ELR (cell line): ENCODE data around the gene TEX264.

Source experiments
- DNase-seq: peaks from one replicate; pipeline ENCODE4 v3.0.0-alpha.2; 2015; ENCODE audit warnings: low read depth

Gene TEX264

GRCh38 chr3:51698209-51698608 is 27.2 kb downstream of the TEX264 start:
- no peak for DNase-seq

- no peak for DNase-seq
Measured at GRCh38 chr3:51700403-51700802, 29.4 kb downstream of the TEX264 start.

- DNase-seq: no peak
Measured at GRCh38 chr3:51702156-51702555, 31.1 kb downstream of the TEX264 start.

DNA sequence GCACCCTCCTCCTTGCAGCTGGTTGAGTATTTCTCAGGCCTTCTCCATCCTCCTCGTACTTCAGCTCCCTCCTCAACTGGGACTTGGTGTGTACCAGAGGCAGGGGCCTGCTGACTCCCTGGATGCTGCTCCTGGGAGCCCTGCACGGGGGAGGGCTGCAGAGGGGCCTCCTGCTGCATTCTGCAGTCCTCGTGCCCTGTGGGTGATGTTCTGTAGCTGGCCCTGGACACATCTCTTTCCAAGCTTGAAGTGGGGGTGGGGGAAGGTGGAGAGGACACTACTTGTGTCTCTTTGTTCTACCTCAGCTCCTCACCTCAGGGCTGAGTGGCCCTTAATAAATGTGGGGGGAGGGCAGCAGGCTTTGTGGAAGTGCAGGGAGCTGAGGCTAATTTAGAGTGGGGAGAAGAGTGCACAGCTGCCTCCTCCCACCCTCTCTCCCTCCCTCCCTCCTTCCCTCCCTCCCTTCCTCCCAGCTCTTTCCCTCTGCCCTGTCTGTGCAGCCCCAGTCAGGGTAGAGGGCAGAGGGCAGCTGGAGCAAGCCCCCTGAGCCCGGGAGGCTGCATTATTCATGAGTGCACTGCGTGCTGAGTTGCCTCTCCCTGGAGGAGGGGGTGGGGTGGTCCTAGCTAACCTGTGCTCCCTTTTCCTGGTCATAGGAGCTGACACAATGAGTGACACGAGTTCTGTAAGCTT is 32.2 kb downstream of the TEX264 start:
- DNase-seq: no peak

DNA sequence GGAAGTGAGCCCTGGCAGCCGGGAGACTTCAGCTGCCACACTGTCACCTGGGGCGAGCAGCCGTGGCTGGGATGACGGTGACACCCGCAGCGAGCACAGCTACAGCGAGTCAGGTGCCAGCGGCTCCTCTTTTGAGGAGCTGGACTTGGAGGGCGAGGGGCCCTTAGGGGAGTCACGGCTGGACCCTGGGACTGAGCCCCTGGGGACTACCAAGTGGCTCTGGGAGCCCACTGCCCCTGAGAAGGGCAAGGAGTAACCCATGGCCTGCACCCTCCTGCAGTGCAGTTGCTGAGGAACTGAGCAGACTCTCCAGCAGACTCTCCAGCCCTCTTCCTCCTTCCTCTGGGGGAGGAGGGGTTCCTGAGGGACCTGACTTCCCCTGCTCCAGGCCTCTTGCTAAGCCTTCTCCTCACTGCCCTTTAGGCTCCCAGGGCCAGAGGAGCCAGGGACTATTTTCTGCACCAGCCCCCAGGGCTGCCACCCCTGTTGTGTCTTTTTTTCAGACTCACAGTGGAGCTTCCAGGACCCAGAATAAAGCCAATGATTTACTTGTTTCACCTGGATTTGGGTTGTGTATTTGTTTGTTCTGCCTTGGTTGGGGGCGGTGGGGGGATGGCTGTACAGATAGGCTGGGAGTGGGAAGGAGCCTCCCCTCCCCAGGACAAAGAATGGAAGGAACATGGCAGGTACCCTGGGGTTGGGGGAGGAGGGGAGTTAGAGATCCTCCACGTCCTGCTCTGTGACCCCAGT is 32.9 kb downstream of the TEX264 start:
- DNase-seq: no peak

DNA sequence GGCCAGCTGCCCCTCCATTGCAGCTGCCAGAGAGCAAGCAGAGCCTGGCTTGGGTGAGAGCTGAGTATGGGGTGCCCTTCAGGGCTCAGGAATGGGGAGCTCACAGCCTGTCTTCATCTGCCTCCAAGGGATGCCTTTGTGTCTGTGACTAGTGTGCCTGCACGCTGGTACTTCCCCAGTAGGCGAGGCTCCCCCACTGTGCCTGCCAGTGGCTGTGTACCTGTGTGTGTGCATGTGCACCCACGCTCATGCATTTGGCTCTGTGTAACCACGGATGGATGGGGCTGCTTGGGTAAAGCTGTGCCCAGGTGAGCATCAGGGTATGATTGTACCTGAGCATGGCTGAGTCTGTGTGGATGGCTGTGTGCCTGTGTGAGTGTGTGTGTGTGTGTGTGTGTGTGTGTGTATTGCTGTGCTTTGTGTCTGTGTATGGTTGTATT is 33.5 kb downstream of the TEX264 start:
- DNase-seq: no peak

- no peak for DNase-seq
Measured at GRCh38 chr3:51705276-51706020, 34.4 kb downstream of the TEX264 start.

- no peak for DNase-seq
Measured at GRCh38 chr3:51706021-51706485, 35.0 kb downstream of the TEX264 start.

DNA sequence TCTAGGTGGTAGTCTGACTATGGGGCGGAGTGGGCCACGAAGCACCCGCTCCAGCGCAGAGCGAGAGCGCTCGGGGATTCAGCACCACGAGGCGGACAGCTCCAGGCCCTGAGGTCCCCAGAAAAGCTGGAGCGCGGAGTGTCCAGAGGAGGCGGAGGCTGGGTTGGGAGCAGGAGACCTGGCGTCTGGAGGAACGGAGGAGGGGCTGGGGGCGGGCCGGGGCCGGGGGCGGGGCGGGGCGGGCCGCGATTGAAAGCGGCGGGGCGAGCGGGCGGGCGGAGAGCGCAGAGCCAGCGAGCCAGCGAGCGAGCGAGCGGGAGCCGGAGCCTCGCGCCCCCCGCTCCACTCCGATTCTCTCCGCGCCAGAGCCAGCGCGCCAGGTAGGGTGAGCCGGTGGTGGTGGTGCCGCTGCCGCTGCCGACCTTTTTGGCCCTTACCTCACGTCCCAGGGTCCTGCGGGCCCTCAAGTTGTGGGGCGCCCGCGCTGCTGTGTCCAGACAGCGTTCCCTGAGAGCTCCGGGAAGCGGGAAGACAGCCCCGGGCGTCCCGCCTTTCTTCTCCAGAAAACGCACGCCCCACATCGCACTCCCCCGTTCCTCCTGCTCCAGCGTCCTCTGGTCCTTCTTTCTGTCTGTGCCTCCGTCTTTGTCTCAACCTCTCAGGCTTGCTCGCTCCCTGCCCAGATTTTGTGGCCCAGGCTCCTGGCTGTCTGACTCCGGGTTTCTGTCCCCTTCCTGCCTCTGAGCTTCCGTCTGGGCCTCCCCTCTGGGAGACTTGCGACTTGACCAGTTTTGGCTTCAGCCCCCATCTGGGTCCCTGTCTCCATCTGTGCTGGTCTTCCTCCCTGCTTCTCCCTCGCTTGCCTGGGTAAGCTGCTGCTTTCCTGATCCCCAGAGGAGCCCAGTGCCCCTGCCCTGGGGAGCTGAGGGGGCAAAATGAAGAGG is 36.0 kb downstream of the TEX264 start, which contains the start of gene GRM2:
TSS of gene GRM2 (plus strand) at position 281 of the 944 bp plus-strand sequence. CDS start 1,916 bp downstream, outside the sequence.
- DNase-seq: peak; percentile 68

- no peak for DNase-seq
Measured at GRCh38 chr3:51708216-51708845, 37.3 kb downstream of the TEX264 start.

- DNase-seq: no peak
Measured at GRCh38 chr3:51709004-51709420, 38.0 kb downstream of the TEX264 start.

DNA sequence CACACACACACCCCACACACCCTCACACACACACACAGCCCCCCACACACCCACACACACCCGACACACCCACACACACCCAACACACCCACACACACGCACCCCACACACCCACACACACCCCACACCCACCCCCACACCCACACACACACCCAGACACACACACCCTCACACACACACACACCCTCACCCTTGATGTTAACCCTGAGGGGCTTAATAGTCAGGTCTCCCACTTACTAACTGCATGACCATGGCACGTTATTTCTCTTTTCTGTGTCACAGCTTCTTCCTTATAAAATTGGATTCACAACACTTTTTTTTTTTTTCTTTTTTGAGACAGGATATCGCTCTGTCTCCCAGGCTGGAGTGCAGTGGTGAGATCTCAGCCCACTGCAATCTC is 38.6 kb downstream of the TEX264 start:
- no peak for DNase-seq

GRCh38 chr3:51710631-51711351 is 39.7 kb downstream of the TEX264 start:
- DNase-seq: peak; percentile 13

DNA sequence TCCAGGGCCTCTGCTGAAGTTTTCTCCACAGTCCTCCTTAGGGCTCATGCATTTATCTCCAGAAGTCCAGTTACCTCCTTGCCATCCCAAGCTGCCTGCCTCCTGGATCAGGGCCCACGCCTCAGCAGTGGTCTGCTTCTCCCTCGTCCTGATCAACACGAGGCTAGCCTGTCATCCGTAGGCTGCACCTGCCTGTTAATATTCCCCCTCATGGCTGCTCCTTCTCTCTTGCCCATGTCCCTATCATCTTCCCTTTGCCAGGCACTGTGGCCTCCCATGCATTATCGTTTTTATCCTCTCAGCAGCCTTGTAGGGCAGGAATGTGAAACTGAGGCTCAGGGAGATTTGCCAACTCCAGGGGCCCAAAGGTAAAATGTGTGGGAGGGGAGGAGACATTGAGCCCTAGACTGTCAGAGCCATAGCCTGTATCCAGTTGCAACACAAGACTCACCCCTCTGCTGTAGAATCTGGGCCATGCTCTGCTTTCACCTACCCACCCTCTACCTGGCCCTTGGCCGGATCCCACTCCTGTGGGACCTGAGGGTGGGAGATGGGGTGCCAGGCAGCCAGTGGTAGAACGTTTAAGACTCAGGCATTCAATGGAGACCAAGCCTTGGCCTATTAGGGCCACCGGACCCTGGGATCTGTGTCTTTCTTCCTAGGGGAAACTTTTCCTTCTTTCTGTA is 40.4 kb downstream of the TEX264 start:
- DNase-seq: no peak

DNA sequence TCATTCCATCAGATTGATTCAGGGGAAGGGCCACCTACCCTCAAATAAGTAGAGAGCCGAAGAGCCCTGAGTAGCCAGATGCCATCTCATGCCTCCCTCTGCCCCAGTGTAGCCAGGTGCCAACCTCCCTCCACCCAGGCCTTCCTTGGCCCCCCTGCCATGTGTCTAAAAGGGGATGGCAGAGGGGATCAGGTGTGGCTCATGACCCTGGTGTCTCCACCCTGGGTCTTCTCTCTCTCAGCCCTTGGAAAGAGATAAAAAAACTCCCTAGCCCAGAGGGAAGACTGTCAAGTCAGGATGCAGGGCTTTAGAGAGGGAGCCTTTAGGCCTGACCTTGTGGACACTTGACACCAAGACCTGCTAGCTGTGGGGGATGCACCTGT is 41.0 kb downstream of the TEX264 start:
- DNase-seq: no peak

GRCh38 chr3:51712511-51712931 is 41.5 kb downstream of the TEX264 start:
- no peak for DNase-seq

- no peak for DNase-seq
Measured at GRCh38 chr3:51712963-51713362, 41.9 kb downstream of the TEX264 start.

GRCh38 chr3:51715231-51715976 is 44.4 kb downstream of the TEX264 start:
- DNase-seq: no peak

GRCh38 chr3:51715977-51716294 is 44.9 kb downstream of the TEX264 start:
- DNase-seq: no peak
